ENCODE measurements around the gene PLA2G6.

Gene PLA2G6

GRCh38 chr22:38189104-38189503 lies 7.5 kb upstream of the PLA2G6 start:
- DNase-seq (ENCODE audit: low spot score), result no peak
- H4K8ac ChIP-seq (ENCODE audit: low read depth, low read length), result no peak overlapping the region
- WGBS, 2 donors (ENCODE audit: extremely low coverage in 2 of 2, insufficient read length in 2 of 2, insufficient replicate concordance in 1 of 2), result 100% methylated on average over 1 of the region's 3 CpGs; no CpG with 5 or more reads in 1 of the 2 donors
- no peaks in the 10 kb centered on the region for H3K27me3 ChIP-seq (ENCODE audit: control insufficient read depth in 3 of 3, insufficient read depth in 3 of 3, low read depth in 1 of 3, low read length in 3 of 3)
- H3K18ac ChIP-seq (ENCODE audit: low read length), result no peak overlapping the region
- H3K79me1 ChIP-seq (ENCODE audit: low read depth, low read length), result no peaks in the 10 kb centered on the region
- no peak overlapping the region for H3K4ac ChIP-seq (ENCODE audit: low read length)
- no peak overlapping the region for H2BK15ac ChIP-seq (ENCODE audit: low read length)
- no peaks in the 10 kb centered on the region for H3K36me3 ChIP-seq (replicated peaks in 1 of 2; ENCODE audit: control insufficient read depth in 2 of 2, insufficient read depth in 2 of 2, low read length in 2 of 2)
- H2AFZ ChIP-seq (ENCODE audit: low read length), result no peak overlapping the region
- no peak overlapping the region for H2BK5ac ChIP-seq (ENCODE audit: low read length)
- H3K4me1 ChIP-seq (ENCODE audit: control insufficient read depth in 2 of 2, insufficient read depth in 1 of 2, low read depth in 1 of 2, low read length in 2 of 2), result peaks cover 0 to 3% of the 10 kb centered on the region in 2 donors
- H4K91ac ChIP-seq (ENCODE audit: low read depth, low read length, poor library complexity), result no peak overlapping the region
- no peak overlapping the region for H3K4me3 ChIP-seq (ENCODE audit: low read length in 2 of 2)
- H3K4me2 ChIP-seq (ENCODE audit: insufficient read depth, low read length, poor library complexity, severe bottlenecking), result no peak overlapping the region
- H2BK12ac ChIP-seq (ENCODE audit: low read length), result no peak overlapping the region
- H3K27ac ChIP-seq (replicated peaks; ENCODE audit: low read length), result no peak overlapping the region
- no peak overlapping the region for H3K14ac ChIP-seq (ENCODE audit: low read length)
- H3K9me3 ChIP-seq (replicated peaks in 1 of 2; ENCODE audit: control insufficient read depth in 2 of 2, insufficient read depth in 1 of 2, low read depth in 1 of 2, low read length in 2 of 2), result no peaks in the 10 kb centered on the region
- no peak overlapping the region for H3K23ac ChIP-seq (ENCODE audit: low read depth, low read length, poor library complexity)
- no peak overlapping the region for H2AK5ac ChIP-seq (ENCODE audit: low read depth, low read length)
- H2BK120ac ChIP-seq (ENCODE audit: low read depth, low read length), result no peak overlapping the region
- H3K9ac ChIP-seq (ENCODE audit: low read depth, low read length, poor library complexity), result no peak overlapping the region

GRCh38 chr22:38187413-38188212 lies 6.0 kb upstream of the PLA2G6 start:
- no peak overlapping the region for H2AK5ac ChIP-seq (ENCODE audit: low read depth, low read length)
- no peaks in the 10 kb centered on the region for H3K27me3 ChIP-seq (ENCODE audit: control insufficient read depth in 3 of 3, insufficient read depth in 3 of 3, low read depth in 1 of 3, low read length in 3 of 3)

GRCh38 chr22:38186429-38186828 lies 4.8 kb upstream of the PLA2G6 start:
- no peak overlapping the region for H2BK15ac ChIP-seq (ENCODE audit: low read length)
- H3K36me3 ChIP-seq (replicated peaks in 1 of 2; ENCODE audit: control insufficient read depth in 2 of 2, insufficient read depth in 2 of 2, low read length in 2 of 2), result no peaks in the 10 kb centered on the region
- no peak overlapping the region for H2BK120ac ChIP-seq (ENCODE audit: low read depth, low read length)
- no peak overlapping the region for H3K4me2 ChIP-seq (ENCODE audit: insufficient read depth, low read length, poor library complexity, severe bottlenecking)
- H4K91ac ChIP-seq (ENCODE audit: low read depth, low read length, poor library complexity), result no peak overlapping the region
- H3K9me3 ChIP-seq (replicated peaks in 1 of 2; ENCODE audit: control insufficient read depth in 2 of 2, insufficient read depth in 1 of 2, low read depth in 1 of 2, low read length in 2 of 2), result no peaks in the 10 kb centered on the region
- H2AK5ac ChIP-seq (ENCODE audit: low read depth, low read length), result no peak overlapping the region
- no peak overlapping the region for H3K4ac ChIP-seq (ENCODE audit: low read length)
- H2BK5ac ChIP-seq (ENCODE audit: low read length), result no peak overlapping the region
- H3K9ac ChIP-seq (ENCODE audit: low read depth, low read length, poor library complexity), result no peak overlapping the region
- H3K27me3 ChIP-seq (ENCODE audit: control insufficient read depth in 3 of 3, insufficient read depth in 3 of 3, low read depth in 1 of 3, low read length in 3 of 3), result no peaks in the 10 kb centered on the region
- no peak overlapping the region for H3K18ac ChIP-seq (ENCODE audit: low read length)
- no CpG with 5 or more reads among the region's 5 CpGs for WGBS, 2 donors (ENCODE audit: extremely low coverage in 2 of 2, insufficient read length in 2 of 2, insufficient replicate concordance in 1 of 2)
- H3K23ac ChIP-seq (ENCODE audit: low read depth, low read length, poor library complexity), result no peak overlapping the region
- no peak overlapping the region for H3K14ac ChIP-seq (ENCODE audit: low read length)
- no peak for DNase-seq (ENCODE audit: low spot score)
- H2BK12ac ChIP-seq (ENCODE audit: low read length), result no peak overlapping the region
- H4K8ac ChIP-seq (ENCODE audit: low read depth, low read length), result no peak overlapping the region
- no peak overlapping the region for H3K27ac ChIP-seq (replicated peaks; ENCODE audit: low read length)
- H3K4me3 ChIP-seq (ENCODE audit: low read length in 2 of 2), result no peak overlapping the region
- peaks cover 0 to 2% of the 10 kb centered on the region in 2 donors for H3K4me1 ChIP-seq (ENCODE audit: control insufficient read depth in 2 of 2, insufficient read depth in 1 of 2, low read depth in 1 of 2, low read length in 2 of 2)
- H3K79me1 ChIP-seq (ENCODE audit: low read depth, low read length), result no peaks in the 10 kb centered on the region
- H2AFZ ChIP-seq (ENCODE audit: low read length), result no peak overlapping the region

More at GRCh38 chr22:38187413-38188212, 6.0 kb upstream of the PLA2G6 start:
- no peak overlapping the region for H3K9ac ChIP-seq (ENCODE audit: low read depth, low read length, poor library complexity)
- no peak overlapping the region for H2BK120ac ChIP-seq (ENCODE audit: low read depth, low read length)
- H3K23ac ChIP-seq (ENCODE audit: low read depth, low read length, poor library complexity), result no peak overlapping the region
- no peak overlapping the region for H2BK12ac ChIP-seq (ENCODE audit: low read length)
- peaks cover 0 to 3% of the 10 kb centered on the region in 2 donors for H3K4me1 ChIP-seq (ENCODE audit: control insufficient read depth in 2 of 2, insufficient read depth in 1 of 2, low read depth in 1 of 2, low read length in 2 of 2)
- no CpG with 5 or more reads among the region's 10 CpGs for WGBS, 2 donors (ENCODE audit: extremely low coverage in 2 of 2, insufficient read length in 2 of 2, insufficient replicate concordance in 1 of 2)
- no peak overlapping the region for H3K27ac ChIP-seq (replicated peaks; ENCODE audit: low read length)
- H2BK5ac ChIP-seq (ENCODE audit: low read length), result no peak overlapping the region
- no peaks in the 10 kb centered on the region for H3K9me3 ChIP-seq (replicated peaks in 1 of 2; ENCODE audit: control insufficient read depth in 2 of 2, insufficient read depth in 1 of 2, low read depth in 1 of 2, low read length in 2 of 2)
- H3K36me3 ChIP-seq (replicated peaks in 1 of 2; ENCODE audit: control insufficient read depth in 2 of 2, insufficient read depth in 2 of 2, low read length in 2 of 2), result no peaks in the 10 kb centered on the region
- no peak overlapping the region for H4K91ac ChIP-seq (ENCODE audit: low read depth, low read length, poor library complexity)
- no peak overlapping the region for H2BK15ac ChIP-seq (ENCODE audit: low read length)
- no peaks in the 10 kb centered on the region for H3K79me1 ChIP-seq (ENCODE audit: low read depth, low read length)
- no peak overlapping the region for H3K18ac ChIP-seq (ENCODE audit: low read length)
- no peak overlapping the region for H4K8ac ChIP-seq (ENCODE audit: low read depth, low read length)
- H3K14ac ChIP-seq (ENCODE audit: low read length), result no peak overlapping the region
- no peak for DNase-seq (ENCODE audit: low spot score)
- H3K4me2 ChIP-seq (ENCODE audit: insufficient read depth, low read length, poor library complexity, severe bottlenecking), result no peak overlapping the region
- no peak overlapping the region for H3K4me3 ChIP-seq (ENCODE audit: low read length in 2 of 2)
- H3K4ac ChIP-seq (ENCODE audit: low read length), result no peak overlapping the region
- peak overlapping the region; percentile 9 for H2AFZ ChIP-seq (ENCODE audit: low read length)

GRCh38 chr22:38184788-38185187 lies 3.2 kb upstream of the PLA2G6 start:
- H3K4me3 ChIP-seq (ENCODE audit: low read length in 2 of 2), result no peak overlapping the region
- H2BK5ac ChIP-seq (ENCODE audit: low read length), result no peak overlapping the region
- no peaks in the 10 kb centered on the region for H3K79me1 ChIP-seq (ENCODE audit: low read depth, low read length)
- H3K4me2 ChIP-seq (ENCODE audit: insufficient read depth, low read length, poor library complexity, severe bottlenecking), result no peak overlapping the region
- no peak overlapping the region for H3K27ac ChIP-seq (replicated peaks; ENCODE audit: low read length)
- WGBS, 2 donors (ENCODE audit: extremely low coverage in 2 of 2, insufficient read length in 2 of 2, insufficient replicate concordance in 1 of 2), result no CpG with 5 or more reads among the region's 7 CpGs
- H3K4me1 ChIP-seq (ENCODE audit: control insufficient read depth in 2 of 2, insufficient read depth in 1 of 2, low read depth in 1 of 2, low read length in 2 of 2), result peaks cover 10 to 15% of the 10 kb centered on the region in 2 donors
- no peak overlapping the region for H3K18ac ChIP-seq (ENCODE audit: low read length)
- DNase-seq (ENCODE audit: low spot score), result no peak
- no peaks in the 10 kb centered on the region for H3K36me3 ChIP-seq (replicated peaks in 1 of 2; ENCODE audit: control insufficient read depth in 2 of 2, insufficient read depth in 2 of 2, low read length in 2 of 2)
- no peak overlapping the region for H4K91ac ChIP-seq (ENCODE audit: low read depth, low read length, poor library complexity)
- H2BK120ac ChIP-seq (ENCODE audit: low read depth, low read length), result no peak overlapping the region
- no peak overlapping the region for H3K9ac ChIP-seq (ENCODE audit: low read depth, low read length, poor library complexity)
- H2BK15ac ChIP-seq (ENCODE audit: low read length), result no peak overlapping the region
- no peak overlapping the region for H2BK12ac ChIP-seq (ENCODE audit: low read length)
- no peak overlapping the region for H2AK5ac ChIP-seq (ENCODE audit: low read depth, low read length)
- no peaks in the 10 kb centered on the region for H3K27me3 ChIP-seq (ENCODE audit: control insufficient read depth in 3 of 3, insufficient read depth in 3 of 3, low read depth in 1 of 3, low read length in 3 of 3)
- H3K14ac ChIP-seq (ENCODE audit: low read length), result no peak overlapping the region
- H4K8ac ChIP-seq (ENCODE audit: low read depth, low read length), result no peak overlapping the region
- no peak overlapping the region for H3K4ac ChIP-seq (ENCODE audit: low read length)
- no peaks in the 10 kb centered on the region for H3K9me3 ChIP-seq (replicated peaks in 1 of 2; ENCODE audit: control insufficient read depth in 2 of 2, insufficient read depth in 1 of 2, low read depth in 1 of 2, low read length in 2 of 2)
- peak overlapping the region; percentile 56 for H2AFZ ChIP-seq (ENCODE audit: low read length)
- no peak overlapping the region for H3K23ac ChIP-seq (ENCODE audit: low read depth, low read length, poor library complexity)

Measured in neuronal stem cell (in vitro differentiated cells).